Globus pallidus (tissue), 1 donor: ENCODE data around the gene IP6K3.

Experiments
- DNase-seq: peaks from one replicate; pipeline ENCODE4 v3.0.0-alpha.2; 2015; ENCODE audit warnings: low spot score

IP6K3 gene

DNA sequence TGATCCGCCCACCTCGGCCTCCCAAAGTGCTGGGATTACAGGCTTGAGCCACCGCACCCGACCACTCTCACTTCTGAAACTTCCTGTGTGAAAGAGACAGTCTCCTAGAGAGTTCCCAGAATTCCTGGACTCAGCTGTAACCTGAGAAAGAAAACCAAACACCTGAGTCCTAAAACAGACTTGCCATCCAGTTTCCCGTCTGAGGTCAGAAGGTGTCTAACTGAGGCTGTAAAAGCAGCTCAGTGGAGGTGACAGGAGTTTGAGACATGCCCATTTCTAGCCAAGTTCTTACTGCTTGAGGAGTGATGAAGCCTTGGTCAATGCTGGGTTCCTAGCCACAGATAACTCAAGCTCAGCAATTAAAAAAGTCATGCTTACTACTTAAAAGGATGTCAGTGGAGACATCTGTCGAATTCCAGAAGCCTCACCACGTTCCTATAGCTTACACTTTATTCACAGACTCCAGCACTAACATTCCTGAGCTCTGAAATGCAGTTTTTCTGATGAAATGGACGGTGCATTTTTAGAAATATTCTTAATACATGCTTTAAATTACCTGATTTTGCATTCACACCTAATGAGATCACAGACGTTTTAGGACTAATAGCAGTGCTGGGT is 41.3 kb downstream of the IP6K3 start:
- no peak for DNase-seq

DNA sequence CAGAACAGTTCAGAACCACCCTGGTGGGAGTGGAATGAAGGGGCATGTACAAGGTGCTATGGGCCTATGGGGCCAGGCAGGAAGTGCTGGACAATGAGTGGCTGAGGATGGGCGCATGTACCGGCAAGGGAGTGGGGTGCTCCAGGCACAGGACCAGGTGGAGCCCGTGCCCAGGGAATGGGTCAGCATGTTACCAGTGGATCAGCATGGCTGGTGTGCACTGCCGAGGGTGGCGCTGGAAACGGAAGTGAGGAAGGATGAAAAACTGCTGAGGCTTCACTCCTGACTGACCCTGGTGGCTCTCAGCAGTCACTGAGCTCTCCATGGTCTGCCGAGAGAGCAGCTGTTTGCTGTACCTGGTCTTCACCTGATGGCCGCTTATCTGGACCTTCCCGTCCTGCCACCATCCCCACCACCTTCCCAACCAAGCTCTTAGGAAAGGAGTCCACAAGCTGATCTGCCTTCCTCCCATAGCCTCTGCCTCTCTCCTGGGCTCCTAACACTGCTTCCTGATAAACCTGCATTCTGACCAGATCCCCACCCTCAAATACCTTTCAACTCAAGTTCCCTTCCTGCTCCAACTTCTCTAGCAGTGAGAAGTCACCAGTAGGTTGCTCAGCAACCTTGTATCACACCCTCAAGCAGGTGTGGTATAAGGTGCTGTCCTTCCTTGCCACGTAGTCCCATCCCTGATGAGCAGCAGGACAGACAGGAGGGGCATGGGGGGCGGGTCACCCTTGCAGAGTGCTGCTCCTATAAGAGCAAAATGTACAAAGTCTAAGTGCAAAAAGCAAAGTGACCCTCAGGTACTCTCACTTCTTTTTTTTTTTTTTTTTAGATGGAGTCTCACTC is 42.3 kb downstream of the IP6K3 start:
- no peak for DNase-seq

DNA sequence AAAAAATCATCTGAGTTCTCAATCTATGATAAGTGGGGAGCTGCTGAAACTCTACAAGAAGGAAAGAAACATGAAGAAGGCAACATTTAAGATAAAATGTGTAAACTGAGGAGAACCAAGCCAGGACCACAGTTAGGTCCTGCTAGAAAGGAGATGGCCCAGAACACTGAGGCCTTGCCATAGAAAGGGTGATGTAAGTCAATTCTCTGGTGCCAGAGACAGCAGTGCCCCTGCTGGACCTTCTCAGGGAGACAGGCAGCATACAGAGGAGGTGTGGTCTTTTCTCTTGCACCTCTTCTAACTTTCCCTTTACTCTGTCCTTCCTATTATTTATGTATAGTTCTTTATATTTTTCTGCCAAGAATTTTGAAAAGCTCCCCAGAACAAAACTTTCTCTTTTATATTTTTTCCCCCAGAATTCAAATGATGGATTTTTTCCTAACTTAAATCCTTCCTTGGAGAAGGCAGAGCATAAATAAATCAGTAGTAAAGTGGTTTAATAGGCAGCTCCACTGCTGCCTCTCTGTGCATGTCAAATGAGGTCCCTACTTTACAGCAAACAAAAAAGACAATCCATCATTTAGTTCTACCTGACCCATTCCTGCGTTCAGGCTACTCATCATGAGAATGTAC is 44.2 kb downstream of the IP6K3 start:
- peak; percentile 67 for DNase-seq

DNA sequence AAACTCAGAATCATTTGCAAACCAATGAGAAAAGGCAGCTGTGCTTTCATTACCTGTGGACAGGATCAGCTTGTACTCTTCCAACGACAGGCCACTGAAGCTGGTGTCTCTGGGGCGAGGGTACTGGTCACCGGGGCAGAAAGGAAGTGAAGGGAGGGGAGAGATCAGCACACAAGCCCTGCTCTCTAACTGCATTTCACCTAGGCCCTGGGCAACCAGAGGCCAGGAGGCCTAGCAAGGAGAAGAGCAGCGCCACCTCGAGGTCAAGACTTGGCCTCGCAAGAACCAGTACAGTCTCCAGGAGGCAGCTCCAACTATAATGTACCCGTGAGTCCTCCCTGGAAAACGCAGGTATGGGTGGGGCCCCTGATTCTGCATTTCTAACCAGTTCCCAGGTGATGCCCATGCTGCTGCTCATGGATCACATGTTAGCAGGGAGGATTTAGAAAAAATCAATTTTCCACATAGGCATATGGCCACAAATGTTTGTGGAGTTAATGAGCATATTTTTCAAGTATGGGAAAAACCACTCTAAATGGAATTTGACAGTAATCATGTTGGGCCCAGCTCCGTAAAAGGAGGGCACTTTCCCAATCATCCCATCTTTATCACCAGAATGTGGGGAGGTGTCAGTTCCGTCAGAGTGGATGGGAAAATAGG is 46.2 kb downstream of the IP6K3 start:
- no peak for DNase-seq

DNA sequence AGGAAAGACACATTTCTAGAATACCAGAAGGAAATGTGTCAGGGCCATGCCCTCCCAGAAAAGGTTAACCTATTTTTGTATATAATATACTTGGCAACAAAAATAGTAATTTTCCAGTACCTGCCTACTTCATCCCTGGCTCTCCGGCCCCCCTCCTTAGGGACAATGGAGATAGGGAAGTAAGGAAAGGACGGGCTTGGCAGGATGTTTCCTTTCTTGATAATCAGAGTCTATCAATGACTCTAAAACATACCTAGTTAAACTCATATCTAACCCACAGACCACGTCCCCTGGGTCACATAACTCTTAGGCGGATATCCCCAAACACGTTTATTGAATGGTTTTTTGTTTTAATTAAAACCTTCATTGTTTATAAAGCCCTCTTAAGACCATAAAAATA is 47.0 kb downstream of the IP6K3 start:
- no peak for DNase-seq

DNA sequence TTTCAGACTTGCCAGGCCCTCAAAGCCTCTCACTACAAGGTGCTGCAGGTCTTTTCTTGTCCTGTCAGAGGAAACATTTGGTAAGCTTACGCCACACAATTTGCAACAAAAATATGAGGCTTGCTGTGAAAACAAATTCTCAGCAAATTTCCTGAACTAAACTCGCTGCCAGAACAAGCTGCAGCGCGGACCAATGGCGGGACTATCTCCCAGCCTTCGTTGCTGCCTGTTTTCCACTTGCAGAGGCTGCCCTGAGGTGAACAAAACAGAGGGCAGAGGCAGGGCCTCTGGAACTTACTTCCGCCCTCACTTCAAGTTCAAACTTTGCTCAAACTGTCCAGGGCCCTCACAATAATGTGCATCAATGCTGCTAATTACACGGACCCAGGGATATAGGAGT is 47.6 kb downstream of the IP6K3 start:
- DNase-seq, result no peak

DNA sequence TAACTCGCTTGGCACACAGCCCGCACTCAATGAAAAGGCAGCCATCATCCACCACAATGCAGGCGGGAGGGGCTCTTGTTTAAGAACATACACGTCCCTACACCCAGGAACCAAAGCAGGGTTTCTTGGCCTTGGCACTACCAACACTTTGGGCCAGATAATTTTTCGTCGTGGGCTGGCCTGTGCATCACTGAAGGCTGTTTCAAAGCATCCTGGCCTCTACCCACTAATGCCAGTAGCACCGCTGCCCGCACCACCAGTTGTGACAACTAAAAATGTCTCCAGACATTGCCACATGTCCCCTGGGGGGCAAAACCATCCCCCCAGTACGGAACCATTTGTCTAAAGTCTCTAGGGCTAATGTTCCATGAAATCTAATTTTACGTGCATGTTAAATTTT is 48.2 kb downstream of the IP6K3 start:
- DNase-seq, result no peak

DNA sequence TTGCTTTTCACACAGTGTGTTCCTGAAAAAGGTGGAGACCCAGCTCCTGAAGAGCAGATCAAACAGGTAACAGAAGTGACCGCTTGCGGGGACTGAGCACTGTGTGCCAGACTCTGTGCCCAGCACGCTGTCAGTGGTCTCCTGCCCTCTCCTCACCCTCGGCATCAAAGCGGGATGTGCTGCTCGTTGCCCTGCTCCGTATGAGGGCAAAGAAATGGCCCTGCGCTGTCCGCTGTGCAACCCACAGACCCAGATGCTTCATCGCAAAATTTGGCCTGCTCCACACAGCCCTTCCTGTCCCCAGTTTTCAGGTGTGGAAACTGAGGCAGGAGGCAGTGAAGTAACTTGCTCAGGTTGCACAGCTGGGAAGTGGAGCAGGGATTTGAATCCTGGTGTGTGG is 48.9 kb downstream of the IP6K3 start:
- DNase-seq, result no peak

DNA sequence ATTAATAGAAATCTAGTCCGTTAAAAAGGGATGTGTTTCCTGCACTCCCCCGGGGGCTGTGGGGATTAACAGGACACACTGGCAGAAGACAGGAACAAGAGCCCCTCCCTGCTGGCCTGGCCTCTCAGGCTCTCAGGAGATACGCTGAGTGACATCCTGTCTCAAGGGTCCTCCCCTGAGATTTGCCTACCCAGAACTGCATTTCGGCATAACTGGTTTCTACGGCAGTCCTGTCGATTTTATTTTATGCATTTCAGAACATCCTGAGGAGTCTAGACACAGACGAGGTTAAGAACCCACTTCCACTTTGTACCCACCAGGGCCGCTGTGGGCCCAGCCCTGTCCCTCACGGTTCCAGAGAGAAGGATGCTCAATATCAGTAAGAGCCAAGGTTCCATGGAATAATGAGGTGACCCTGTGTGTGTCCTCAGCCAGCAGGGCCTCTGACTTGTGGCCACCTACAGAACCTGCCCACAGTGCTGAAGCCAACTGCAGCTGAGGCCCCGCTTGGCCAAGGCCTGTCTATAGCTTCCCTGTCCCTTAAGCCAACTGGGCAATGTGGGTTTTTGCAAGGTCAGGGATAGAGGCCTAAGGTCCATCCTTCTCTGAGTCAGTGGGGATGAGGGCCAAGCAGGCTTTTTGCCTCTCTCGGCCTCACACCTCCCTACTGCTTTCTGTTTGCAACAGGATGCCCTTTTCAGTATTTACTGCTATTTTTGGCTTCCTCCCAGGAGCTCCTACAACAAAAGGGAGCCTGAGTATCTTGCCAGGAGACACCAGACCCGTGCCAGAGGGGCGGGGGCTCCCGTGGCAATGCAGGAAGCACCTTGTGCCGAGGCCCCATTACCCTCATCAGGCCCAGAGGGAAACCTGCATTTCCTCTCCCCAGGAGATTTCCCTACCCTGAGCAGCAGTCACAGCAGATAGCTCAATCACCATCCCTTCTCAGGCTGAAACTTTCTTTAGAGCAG is 49.9 kb downstream of the IP6K3 start:
- DNase-seq, result no peak

DNA sequence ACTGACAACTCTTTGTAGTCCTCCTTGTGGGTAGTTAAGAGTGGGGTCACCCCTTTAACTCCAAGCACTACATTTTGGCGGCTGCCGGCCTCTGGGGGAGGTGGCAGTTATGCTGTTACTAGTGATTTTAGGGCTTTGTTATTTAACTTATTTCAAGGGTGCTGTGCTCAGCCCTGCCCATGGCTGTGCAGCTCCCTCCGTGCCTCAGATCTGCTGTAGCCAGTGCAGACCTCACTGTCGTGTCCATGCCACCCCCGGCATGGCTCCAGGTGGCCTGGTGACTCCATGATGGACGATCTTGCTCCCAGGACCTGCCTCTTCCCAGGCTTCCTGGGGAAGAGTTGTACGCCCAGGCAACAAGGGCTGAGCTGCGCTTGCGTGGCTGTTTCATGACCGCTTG is 50.6 kb downstream of the IP6K3 start:
- no peak for DNase-seq

DNA sequence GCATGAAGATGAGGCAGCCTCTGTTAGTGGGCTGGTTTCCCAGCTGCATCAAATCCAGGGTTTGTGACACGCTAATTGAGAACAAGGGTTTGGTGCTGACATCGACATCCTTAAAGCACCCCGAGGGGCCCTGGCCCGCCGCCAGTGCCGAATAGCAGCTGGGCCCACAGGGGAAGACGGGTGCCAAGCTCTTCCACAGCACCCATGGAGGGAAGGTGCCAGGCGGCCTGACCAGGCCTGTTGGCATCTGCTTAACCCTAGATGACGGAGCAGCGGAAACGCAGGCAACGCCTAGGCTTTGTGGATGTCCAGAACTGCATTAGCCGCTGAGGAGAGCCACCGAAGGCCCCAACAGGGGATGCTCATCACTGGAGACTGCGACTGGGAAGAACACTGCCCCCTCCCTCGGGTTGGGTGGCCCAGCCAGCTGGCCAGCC is 51.2 kb downstream of the IP6K3 start:
- DNase-seq, result no peak

DNA sequence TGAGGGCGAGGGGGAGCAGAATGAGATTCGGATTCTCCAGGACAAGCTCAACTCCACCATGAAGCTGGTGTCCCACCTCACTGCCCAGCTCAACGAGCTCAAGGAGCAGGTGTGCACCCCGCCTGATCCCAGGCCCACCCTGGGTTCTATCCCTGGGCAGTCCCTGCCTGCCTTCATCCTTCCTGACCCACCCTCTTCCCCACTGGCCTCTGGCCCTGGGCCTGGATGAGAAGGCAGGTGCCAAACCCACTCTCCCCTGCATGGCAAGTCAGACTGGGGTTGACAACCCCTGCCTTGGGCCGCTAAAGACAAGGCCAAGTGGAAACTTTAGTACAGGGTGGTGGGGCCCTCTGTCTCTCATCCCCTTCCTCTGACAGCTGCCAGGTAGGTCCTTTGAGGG is 51.7 kb downstream of the IP6K3 start:
- no peak for DNase-seq

DNA sequence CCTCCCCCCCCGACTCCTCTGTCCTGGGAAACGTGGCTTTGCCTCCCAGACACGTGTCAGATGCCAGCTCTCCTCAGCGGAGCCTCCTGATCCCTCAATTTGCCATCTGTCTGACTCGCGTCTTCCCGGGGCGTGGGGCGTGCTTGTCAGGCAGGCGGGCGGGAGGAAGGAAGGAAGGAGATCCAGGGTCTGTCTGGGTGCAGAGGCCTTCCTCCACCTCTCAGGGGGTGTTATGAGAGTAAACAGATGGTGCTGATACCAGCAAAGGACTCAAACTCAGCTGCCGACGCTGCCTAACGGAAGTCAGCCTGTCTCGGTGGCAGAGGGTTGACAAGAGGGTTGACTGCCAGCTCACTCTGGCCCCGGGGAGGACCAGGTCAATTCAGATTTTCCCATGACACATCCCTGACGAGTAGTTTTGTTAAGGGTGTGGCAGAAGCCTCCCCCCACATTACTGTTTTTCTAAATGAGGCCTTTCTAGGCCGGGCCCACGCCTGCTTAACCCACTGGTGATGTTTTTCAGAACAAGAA is 52.2 kb downstream of the IP6K3 start:
- no peak for DNase-seq

DNA sequence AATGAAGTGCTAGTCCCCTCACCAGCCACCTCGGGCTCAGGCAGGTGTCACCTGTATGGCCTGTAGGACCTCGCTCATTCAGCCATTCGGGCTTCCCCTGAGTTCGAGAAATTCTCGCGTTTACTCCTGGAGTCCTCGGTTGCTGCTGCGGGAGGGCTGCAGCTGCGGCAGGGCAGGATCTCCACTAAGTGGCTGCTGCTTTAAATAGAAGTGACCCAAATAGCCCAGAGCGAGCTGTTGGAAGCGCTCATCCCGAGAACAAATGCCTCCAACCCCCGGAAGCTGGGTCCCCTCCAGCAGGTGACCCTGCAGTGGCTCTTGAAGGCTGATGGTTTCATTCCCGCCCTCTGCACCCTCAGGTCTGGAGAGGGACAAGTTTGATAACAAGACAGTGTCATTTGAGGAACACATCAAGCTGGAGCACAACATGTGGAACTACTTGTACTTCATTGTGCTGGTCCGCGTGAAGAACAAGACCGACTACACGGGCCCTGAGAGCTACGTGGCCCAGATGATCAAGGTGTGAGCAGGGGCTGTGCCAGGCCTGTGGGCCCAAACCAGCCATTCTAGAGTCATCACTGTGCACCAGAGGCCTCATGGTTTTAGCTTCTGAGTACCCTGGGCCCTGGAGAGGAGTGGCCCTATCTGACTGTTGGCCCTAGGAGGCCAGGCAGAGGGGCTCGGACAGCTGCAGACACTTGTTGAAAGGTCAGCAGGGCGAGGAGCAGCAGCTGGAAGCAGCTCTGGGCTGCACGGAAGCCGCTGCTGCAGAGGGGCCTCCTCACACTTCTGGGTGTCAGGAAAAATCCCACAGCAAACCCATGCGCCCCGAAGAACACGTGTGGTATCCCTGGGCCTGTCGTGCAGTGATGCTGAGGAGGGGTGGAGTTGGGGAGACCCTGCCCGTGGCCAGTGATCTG is 53.3 kb downstream of the IP6K3 start:
- DNase-seq, result no peak

DNA sequence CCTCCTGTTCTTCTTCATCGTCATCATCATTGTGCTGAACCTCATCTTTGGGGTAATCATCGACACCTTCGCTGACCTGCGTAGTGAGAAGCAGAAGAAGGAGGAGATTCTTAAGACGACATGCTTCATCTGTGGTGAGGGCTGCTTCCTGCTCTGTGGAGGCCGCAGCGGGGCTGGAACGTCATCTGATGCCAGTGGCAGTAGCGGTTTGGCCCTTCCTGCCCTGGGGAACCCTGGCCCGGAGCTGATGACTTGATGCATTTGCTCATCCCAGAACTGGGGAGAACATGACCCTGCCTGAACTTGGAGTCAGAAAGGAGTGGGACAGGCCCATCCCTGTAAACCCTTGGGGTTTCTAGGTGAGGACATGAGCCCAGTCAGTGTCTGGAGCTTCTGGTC is 53.9 kb downstream of the IP6K3 start:
- DNase-seq, result no peak

DNA sequence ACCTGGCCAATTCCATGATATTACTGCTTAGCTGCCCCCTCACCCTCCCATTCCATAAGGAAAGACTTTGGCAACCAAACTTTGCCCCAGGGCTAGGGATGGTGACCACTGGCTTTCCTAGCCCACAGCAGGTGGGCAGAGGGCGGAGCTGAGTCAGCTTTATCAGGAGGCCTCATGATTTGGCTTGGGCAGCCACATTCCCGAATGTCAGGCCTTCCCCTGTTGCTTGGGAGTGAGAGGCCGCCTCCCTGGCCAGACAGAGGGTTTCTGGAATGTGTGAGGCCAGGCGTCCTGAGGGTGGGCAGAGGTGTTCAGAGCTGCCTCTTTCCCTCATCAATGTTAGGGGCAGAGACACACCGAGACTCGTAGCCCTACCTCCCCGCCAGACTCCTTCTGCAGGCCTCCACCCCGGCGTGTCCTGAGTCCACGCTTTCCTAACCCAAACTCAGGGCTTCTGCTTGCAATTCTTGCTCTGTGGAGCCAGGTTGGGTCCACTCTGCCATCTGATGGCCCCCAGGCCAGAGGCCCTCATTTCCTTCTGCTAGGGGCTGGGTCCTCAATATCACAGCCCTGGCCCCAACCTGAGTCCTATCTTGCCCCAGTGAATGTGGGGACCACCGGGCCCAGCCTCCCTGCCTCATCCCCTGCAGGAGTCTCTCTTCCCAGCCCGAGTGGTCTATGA is 54.5 kb downstream of the IP6K3 start:
- DNase-seq, result no peak

DNA sequence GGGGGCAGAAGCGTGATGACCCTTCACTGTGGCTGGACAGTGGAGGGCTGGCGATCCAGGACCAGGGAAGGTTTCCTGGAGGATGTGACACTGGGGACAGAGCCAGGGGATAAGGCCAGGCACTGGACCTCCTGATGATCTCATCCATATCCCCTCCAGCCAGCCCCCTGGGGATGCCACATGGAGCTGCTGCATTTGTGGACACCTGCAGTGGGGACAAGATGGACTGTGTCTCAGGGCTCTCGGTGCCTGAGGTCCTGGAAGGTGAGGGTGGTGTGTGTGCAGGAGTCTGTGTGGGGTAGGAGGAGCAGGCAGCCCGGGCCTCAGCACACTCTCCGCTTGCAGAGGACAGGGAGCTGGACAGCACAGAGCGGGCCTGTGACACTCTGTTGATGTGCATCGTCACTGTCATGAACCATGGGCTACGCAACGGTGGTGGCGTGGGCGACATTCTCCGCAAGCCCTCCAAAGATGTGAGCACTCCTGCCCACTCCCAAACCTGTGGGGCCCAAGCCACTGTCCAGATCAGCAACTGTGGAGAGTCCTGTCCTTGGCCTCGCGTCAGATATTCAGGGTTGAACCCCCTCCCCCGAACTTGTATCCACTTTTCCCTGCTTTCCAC is 55.1 kb downstream of the IP6K3 start:
- DNase-seq, result no peak

DNA sequence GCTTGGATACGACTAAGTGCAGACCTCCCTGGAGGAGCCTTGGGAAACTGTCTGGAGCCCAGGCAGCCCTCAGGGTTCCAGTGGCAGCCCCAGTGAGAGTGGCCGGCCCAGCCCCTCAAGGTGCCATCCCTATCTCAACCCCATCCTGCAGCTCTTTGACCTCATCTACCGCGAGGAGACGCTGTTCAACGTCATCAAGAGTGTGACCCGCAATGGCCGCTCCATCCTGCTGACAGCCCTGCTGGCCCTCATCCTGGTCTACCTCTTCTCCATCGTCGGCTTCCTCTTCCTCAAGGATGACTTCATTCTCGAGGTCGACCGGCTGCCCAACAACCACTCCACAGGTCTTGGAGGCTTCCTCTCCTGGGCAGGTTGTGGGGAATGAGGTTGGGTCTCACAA is 55.9 kb downstream of the IP6K3 start:
- no peak for DNase-seq

DNA sequence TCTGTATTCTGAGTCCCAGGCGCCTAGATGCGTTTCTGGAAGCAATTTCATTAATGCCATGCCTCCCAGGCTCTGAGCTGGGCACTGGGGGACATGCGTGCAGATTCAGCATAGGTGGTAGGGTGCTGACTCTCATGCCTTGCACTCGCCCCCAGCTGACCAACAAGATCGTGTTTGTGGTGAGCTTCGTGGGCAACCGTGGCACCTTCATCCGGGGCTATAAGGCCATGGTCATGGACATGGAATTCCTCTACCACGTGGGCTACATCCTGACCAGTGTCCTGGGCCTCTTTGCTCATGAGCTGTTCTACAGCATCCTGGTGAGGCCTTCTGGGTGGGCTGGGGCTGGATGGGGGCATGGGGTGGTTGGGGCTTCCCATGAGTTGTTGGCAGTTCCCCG is 56.8 kb downstream of the IP6K3 start:
- no peak for DNase-seq
